ENCODE data around the gene FBXL17.

FBXL17 gene

GRCh38 chr5:107849118-107849517 is 532.8 kb downstream of the FBXL17 start:
- H3K36me3 ChIP-seq (ENCODE audit: insufficient read depth, low read length) = no peaks in the 10 kb centered on the region
- H3K9me3 ChIP-seq (ENCODE audit: low read length) = no peaks in the 10 kb centered on the region
- no peaks in the 10 kb centered on the region for H3K4me1 ChIP-seq (ENCODE audit: insufficient read depth, low read length)
- no peaks in the 10 kb centered on the region for H3K27me3 ChIP-seq (ENCODE audit: control insufficient read depth in 1 of 2, insufficient read depth in 2 of 2, low read length in 2 of 2)
- H3K9ac ChIP-seq (ENCODE audit: low read length) = no peak overlapping the region
- no peak overlapping the region for H3K27ac ChIP-seq (ENCODE audit: low read depth, low read length)
- no peak overlapping the region for H3K4me3 ChIP-seq (ENCODE audit: low read depth in 1 of 2, low read length in 2 of 2)

DNA sequence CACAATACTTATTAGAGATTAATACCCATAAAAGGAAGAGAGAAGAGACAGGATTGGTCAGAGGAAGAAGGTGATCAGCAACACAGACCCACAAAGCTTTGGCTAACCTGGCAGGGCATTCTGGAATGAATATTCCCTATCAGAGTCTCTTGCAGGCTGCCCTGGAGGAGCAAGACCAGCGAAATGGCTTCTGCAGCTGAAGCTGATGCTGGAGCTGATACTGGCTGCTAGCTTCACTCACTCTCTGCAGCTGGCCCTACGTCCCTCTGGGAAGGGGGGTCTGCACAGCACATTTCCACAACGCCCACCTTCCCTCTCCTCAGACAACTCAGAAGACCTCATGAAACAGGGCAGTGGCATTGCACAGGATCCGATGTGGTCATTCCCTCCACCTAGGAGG is 541.3 kb downstream of the FBXL17 start:
- H3K9me3 ChIP-seq (ENCODE audit: low read length) = no peaks in the 10 kb centered on the region
- H3K4me1 ChIP-seq (ENCODE audit: insufficient read depth, low read length) = no peaks in the 10 kb centered on the region
- H3K4me3 ChIP-seq (ENCODE audit: low read depth in 1 of 2, low read length in 2 of 2) = no peak overlapping the region
- H3K36me3 ChIP-seq (ENCODE audit: insufficient read depth, low read length) = no peaks in the 10 kb centered on the region
- H3K27ac ChIP-seq (ENCODE audit: low read depth, low read length) = no peak overlapping the region
- no peaks in the 10 kb centered on the region for H3K27me3 ChIP-seq (ENCODE audit: control insufficient read depth in 1 of 2, insufficient read depth in 2 of 2, low read length in 2 of 2)
- no peak overlapping the region for H3K9ac ChIP-seq (ENCODE audit: low read length)

- no peaks in the 10 kb centered on the region for H3K4me1 ChIP-seq (ENCODE audit: insufficient read depth, low read length)
- H3K4me3 ChIP-seq (ENCODE audit: low read depth in 1 of 2, low read length in 2 of 2) = no peak overlapping the region
- no peaks in the 10 kb centered on the region for H3K27me3 ChIP-seq (ENCODE audit: control insufficient read depth in 1 of 2, insufficient read depth in 2 of 2, low read length in 2 of 2)
- no peaks in the 10 kb centered on the region for H3K36me3 ChIP-seq (ENCODE audit: insufficient read depth, low read length)
- H3K9me3 ChIP-seq (ENCODE audit: low read length) = no peaks in the 10 kb centered on the region
- H3K9ac ChIP-seq (ENCODE audit: low read length) = no peak overlapping the region
- no peak overlapping the region for H3K27ac ChIP-seq (ENCODE audit: low read depth, low read length)
Observed at GRCh38 chr5:107840161-107840560, 541.7 kb downstream of the FBXL17 start.

DNA sequence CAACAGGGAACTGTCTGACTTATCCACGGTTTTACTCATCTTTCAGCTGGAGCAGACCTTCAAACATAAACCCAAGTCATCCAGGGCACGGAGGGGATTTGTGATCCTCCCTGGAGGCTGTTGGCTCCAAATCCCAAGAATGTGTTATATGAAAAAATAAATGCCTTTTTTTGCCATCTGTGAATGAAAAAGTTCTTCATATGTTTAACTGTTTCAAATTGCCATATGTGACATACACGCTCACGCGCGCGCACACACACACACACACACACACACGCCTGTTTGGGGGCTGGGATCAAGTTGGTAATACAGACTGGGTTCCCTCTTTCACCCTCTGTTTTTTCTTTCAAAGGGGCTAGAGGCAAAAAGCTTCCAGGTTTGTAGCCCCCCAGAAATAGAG is 546.8 kb downstream of the FBXL17 start:
- no peaks in the 10 kb centered on the region for H3K9me3 ChIP-seq (ENCODE audit: low read length)
- H3K4me1 ChIP-seq (ENCODE audit: insufficient read depth, low read length) = no peaks in the 10 kb centered on the region
- H3K27ac ChIP-seq (ENCODE audit: low read depth, low read length) = no peak overlapping the region
- no peaks in the 10 kb centered on the region for H3K36me3 ChIP-seq (ENCODE audit: insufficient read depth, low read length)
- no peak overlapping the region for H3K4me3 ChIP-seq (ENCODE audit: low read depth in 1 of 2, low read length in 2 of 2)
- no peaks in the 10 kb centered on the region for H3K27me3 ChIP-seq (ENCODE audit: control insufficient read depth in 1 of 2, insufficient read depth in 2 of 2, low read length in 2 of 2)
- H3K9ac ChIP-seq (ENCODE audit: low read length) = no peak overlapping the region

- H3K27me3 ChIP-seq (ENCODE audit: control insufficient read depth in 1 of 2, insufficient read depth in 2 of 2, low read length in 2 of 2) = no peaks in the 10 kb centered on the region
- no peaks in the 10 kb centered on the region for H3K9me3 ChIP-seq (ENCODE audit: low read length)
- no peak overlapping the region for H3K9ac ChIP-seq (ENCODE audit: low read length)
- no peak overlapping the region for H3K4me3 ChIP-seq (ENCODE audit: low read depth in 1 of 2, low read length in 2 of 2)
- H3K4me1 ChIP-seq (ENCODE audit: insufficient read depth, low read length) = no peaks in the 10 kb centered on the region
- H3K36me3 ChIP-seq (ENCODE audit: insufficient read depth, low read length) = no peaks in the 10 kb centered on the region
- no peak overlapping the region for H3K27ac ChIP-seq (ENCODE audit: low read depth, low read length)
Observed at GRCh38 chr5:107832746-107833145, 549.2 kb downstream of the FBXL17 start.

- Histone ChIP-seq H3K27ac (ENCODE audit: low read depth, low read length) (no peak overlapping the region), H3K27me3 (ENCODE audit: control insufficient read depth in 1 of 2, insufficient read depth in 2 of 2, low read length in 2 of 2) (no peaks in the 10 kb centered on the region), H3K9me3 (ENCODE audit: low read length) (no peaks in the 10 kb centered on the region), H3K36me3 (ENCODE audit: insufficient read depth, low read length) (no peaks in the 10 kb centered on the region), H3K4me1 (ENCODE audit: insufficient read depth, low read length) (no peaks in the 10 kb centered on the region), H3K9ac (ENCODE audit: low read length) (no peak overlapping the region), H3K4me3 (ENCODE audit: low read depth in 1 of 2, low read length in 2 of 2) (no peak overlapping the region)
Observed at GRCh38 chr5:107831612-107832395, 550.1 kb downstream of the FBXL17 start.

GRCh38 chr5:107830750-107831149 is 551.1 kb downstream of the FBXL17 start:
- Histone ChIP-seq H3K4me3 (ENCODE audit: low read depth in 1 of 2, low read length in 2 of 2) (no peak overlapping the region), H3K27me3 (ENCODE audit: control insufficient read depth in 1 of 2, insufficient read depth in 2 of 2, low read length in 2 of 2) (no peaks in the 10 kb centered on the region), H3K9me3 (ENCODE audit: low read length) (no peaks in the 10 kb centered on the region), H3K9ac (ENCODE audit: low read length) (no peak overlapping the region), H3K36me3 (ENCODE audit: insufficient read depth, low read length) (no peaks in the 10 kb centered on the region), H3K27ac (ENCODE audit: low read depth, low read length) (no peak overlapping the region), H3K4me1 (ENCODE audit: insufficient read depth, low read length) (no peaks in the 10 kb centered on the region)

- Histone ChIP-seq H3K9ac (ENCODE audit: low read length) (no peak overlapping the region), H3K9me3 (ENCODE audit: low read length) (no peaks in the 10 kb centered on the region), H3K36me3 (ENCODE audit: insufficient read depth, low read length) (no peaks in the 10 kb centered on the region), H3K27me3 (ENCODE audit: control insufficient read depth in 1 of 2, insufficient read depth in 2 of 2, low read length in 2 of 2) (no peaks in the 10 kb centered on the region), H3K4me1 (ENCODE audit: insufficient read depth, low read length) (no peaks in the 10 kb centered on the region), H3K27ac (ENCODE audit: low read depth, low read length) (no peak overlapping the region), H3K4me3 (ENCODE audit: low read depth in 1 of 2, low read length in 2 of 2) (no peak overlapping the region)
Observed at GRCh38 chr5:107826311-107827000, 555.4 kb downstream of the FBXL17 start.

DNA sequence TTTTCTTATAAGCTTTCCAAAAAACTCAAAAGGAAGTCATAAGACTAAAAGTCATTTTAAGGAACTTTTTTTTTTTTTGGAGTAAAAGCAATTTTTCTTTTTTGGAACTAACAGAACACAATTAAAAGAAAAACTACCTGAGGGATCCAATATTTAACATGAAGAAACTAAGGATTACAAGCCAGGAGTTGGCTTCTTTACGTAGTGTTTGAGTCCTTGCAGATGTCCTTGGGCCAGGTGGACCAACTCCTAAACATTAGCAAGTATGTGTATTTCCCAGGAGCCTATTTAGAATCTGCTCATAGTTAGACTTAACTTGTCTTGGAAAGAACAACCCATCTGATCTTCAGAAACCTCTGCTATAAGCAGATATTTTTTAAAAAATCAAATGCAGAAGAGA is 557.1 kb downstream of the FBXL17 start:
- H3K9me3 ChIP-seq (ENCODE audit: low read length) = no peaks in the 10 kb centered on the region
- no peaks in the 10 kb centered on the region for H3K27me3 ChIP-seq (ENCODE audit: control insufficient read depth in 1 of 2, insufficient read depth in 2 of 2, low read length in 2 of 2)
- H3K4me1 ChIP-seq (ENCODE audit: insufficient read depth, low read length) = no peaks in the 10 kb centered on the region
- no peak overlapping the region for H3K27ac ChIP-seq (ENCODE audit: low read depth, low read length)
- H3K4me3 ChIP-seq (ENCODE audit: low read depth in 1 of 2, low read length in 2 of 2) = no peak overlapping the region
- no peak overlapping the region for H3K9ac ChIP-seq (ENCODE audit: low read length)
- H3K36me3 ChIP-seq (ENCODE audit: insufficient read depth, low read length) = no peaks in the 10 kb centered on the region

- no peak overlapping the region for H3K9ac ChIP-seq (ENCODE audit: low read length)
Observed at GRCh38 chr5:107821288-107821687, 560.6 kb downstream of the FBXL17 start.

GRCh38 chr5:107820429-107820828 is 561.5 kb downstream of the FBXL17 start:
- Histone ChIP-seq H3K9ac (ENCODE audit: low read length) (no peak overlapping the region), H3K27me3 (ENCODE audit: control insufficient read depth in 1 of 2, insufficient read depth in 2 of 2, low read length in 2 of 2) (no peaks in the 10 kb centered on the region), H3K9me3 (ENCODE audit: low read length) (no peaks in the 10 kb centered on the region), H3K36me3 (ENCODE audit: insufficient read depth, low read length) (no peaks in the 10 kb centered on the region), H3K4me1 (ENCODE audit: insufficient read depth, low read length) (no peaks in the 10 kb centered on the region), H3K4me3 (ENCODE audit: low read depth in 1 of 2, low read length in 2 of 2) (no peak overlapping the region), H3K27ac (ENCODE audit: low read depth, low read length) (no peak overlapping the region)

More at GRCh38 chr5:107821288-107821687, 560.6 kb downstream of the FBXL17 start:
- Histone ChIP-seq H3K27ac (ENCODE audit: low read depth, low read length) (no peak overlapping the region), H3K36me3 (ENCODE audit: insufficient read depth, low read length) (no peaks in the 10 kb centered on the region), H3K4me3 (ENCODE audit: low read depth in 1 of 2, low read length in 2 of 2) (no peak overlapping the region), H3K9me3 (ENCODE audit: low read length) (no peaks in the 10 kb centered on the region), H3K4me1 (ENCODE audit: insufficient read depth, low read length) (no peaks in the 10 kb centered on the region), H3K27me3 (ENCODE audit: control insufficient read depth in 1 of 2, insufficient read depth in 2 of 2, low read length in 2 of 2) (no peaks in the 10 kb centered on the region)

- no peak overlapping the region for H3K9ac ChIP-seq (ENCODE audit: low read length)
- no peaks in the 10 kb centered on the region for H3K4me1 ChIP-seq (ENCODE audit: insufficient read depth, low read length)
- no peaks in the 10 kb centered on the region for H3K9me3 ChIP-seq (ENCODE audit: low read length)
- H3K4me3 ChIP-seq (ENCODE audit: low read depth in 1 of 2, low read length in 2 of 2) = no peak overlapping the region
- no peaks in the 10 kb centered on the region for H3K27me3 ChIP-seq (ENCODE audit: control insufficient read depth in 1 of 2, insufficient read depth in 2 of 2, low read length in 2 of 2)
- H3K36me3 ChIP-seq (ENCODE audit: insufficient read depth, low read length) = no peaks in the 10 kb centered on the region
- H3K27ac ChIP-seq (ENCODE audit: low read depth, low read length) = no peak overlapping the region
Observed at GRCh38 chr5:107817951-107818350, 563.9 kb downstream of the FBXL17 start.

Data from muscle layer of colon (tissue), 2 donors.